Activated CD8-positive, alpha-beta memory T cell treated with anti-CD3 and anti-CD28 coated beads for 4 hours (primary cell): ENCODE results near the gene POLR3F.
A peak's percentile ranks its signal among the peaks of the same experiment; 100 is the strongest.
"Not testable (repeated sequence)": the region's sequence is repeated elsewhere in the genome, so short reads cannot be mapped to it uniquely, and the experiment has no call there.

Experiments
- DNase-seq, 2 donors: peaks; one replicate each; pipeline ENCODE4 v3.0.0-alpha.2; 2020; ENCODE audit warnings: low read depth in 2 of 2

Gene POLR3F

GRCh38 chr20:18506744-18507143, 39.6 kb downstream of the POLR3F start:
- DNase-seq = no peak

GRCh38 chr20:18507218-18508191, 40.3 kb downstream of the POLR3F start, which contains the start of gene SEC23B:
Gene SEC23B (plus strand): TSS chr20:18507940. CDS start chr20:18510836, 2,896 bp downstream.
- DNase-seq = peak; percentile 95 to 96

GRCh38 chr20:18511571-18511970, 44.4 kb downstream of the POLR3F start:
- DNase-seq = no peak

DNA sequence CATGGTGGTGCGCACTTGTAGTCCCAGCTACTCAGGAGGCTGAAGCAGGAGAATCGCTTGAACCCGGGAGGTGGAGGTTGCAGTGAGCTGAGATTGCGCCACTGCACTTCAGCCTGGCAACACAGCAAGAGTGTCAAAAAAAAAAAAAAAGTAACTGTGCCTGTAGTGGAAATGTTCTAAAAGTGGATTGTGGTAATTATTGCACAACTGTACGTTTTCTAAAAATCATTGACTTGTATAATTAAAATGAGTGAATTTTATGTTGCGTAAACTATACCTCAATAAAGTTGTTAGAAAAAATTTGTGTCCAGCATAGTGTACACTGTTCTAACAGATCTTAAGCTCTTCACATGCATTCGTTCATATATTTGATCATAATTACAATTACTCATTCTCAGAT, 46.0 kb downstream of the POLR3F start:
- no peak for DNase-seq

DNA sequence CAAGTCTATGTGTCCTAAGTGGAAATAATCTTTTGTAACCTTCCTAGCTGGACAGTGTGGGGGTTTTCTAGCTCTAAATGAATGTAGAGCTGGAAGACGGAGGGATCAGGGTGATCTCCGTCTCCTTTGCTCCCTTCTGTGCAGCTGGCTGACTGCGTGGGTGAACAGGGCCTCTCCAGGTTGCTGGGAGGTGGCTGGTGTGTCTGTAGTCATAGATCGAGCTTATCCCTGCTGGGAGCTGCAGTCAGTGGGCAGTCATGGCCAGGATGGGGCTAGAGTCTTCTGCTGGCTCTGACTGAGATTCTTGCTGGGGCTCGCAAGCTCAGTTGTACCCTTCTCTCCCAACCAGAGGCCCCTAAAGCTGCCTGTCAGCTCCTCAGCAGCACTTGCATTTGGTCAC, 46.9 kb downstream of the POLR3F start:
- no peak for DNase-seq

DNA sequence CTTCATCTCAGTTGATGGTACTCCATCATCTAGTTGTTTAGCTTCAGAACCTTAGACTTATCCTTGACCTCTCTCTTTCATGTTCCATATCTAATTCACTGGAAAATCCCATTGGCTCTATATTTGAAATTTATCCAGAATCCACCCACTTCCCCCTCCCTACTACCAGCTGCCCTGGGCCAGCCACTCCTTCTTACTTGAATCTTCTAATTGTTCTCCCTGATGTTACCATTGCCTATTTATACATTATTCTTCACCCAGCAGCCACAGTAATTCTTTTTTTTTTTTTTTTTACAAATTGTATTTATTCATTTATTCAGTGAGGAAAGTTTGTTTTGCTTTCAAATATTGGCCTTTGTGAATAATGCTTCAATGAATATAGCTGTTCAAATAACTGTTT, 48.8 kb downstream of the POLR3F start:
- DNase-seq = no peak

GRCh38 chr20:18522066-18522465, 54.9 kb downstream of the POLR3F start:
- DNase-seq = not testable (repeated sequence)

DNA sequence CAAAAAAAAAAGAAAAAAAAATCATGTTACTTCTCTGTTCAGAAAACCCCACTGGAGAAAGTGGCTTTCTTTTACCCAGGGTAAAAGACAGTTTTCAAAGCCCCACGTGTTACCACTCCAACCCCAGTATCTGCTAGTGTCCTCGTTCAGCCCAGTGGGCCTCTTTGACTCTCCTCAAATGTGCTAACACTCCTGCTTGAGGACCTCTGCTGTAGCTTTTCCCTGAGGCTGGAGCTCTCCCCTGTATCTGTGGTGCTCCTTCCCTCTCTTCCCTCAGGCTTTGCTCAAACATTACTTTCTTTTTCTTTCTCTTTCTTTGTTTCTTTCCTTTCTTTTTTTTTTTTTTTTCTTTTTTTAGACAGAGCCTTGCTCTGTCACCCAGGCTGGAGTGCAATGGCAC, 55.9 kb downstream of the POLR3F start:
- DNase-seq = no peak

GRCh38 chr20:18524646-18525045, 57.5 kb downstream of the POLR3F start:
- no peak for DNase-seq

DNA sequence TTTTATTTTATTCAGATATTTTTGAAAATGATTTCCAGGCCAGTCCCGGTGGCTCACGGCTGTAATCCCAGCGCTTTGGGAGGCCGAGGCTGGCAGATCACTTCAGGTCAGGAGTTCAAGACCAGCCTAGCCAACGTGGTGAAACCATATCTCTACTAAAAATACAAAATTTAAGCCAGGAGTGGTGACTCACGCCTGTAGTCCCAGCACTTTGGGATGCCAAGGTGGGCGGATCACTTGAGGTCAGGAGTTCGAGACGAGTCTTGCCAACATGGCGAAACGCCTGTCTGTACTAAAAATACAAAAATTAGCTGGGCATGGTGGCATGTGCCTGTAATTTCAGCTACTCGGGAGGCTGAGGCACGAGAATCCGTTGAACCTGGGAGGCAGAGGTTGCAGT, 59.6 kb downstream of the POLR3F start:
- DNase-seq = not testable (repeated sequence)

DNA sequence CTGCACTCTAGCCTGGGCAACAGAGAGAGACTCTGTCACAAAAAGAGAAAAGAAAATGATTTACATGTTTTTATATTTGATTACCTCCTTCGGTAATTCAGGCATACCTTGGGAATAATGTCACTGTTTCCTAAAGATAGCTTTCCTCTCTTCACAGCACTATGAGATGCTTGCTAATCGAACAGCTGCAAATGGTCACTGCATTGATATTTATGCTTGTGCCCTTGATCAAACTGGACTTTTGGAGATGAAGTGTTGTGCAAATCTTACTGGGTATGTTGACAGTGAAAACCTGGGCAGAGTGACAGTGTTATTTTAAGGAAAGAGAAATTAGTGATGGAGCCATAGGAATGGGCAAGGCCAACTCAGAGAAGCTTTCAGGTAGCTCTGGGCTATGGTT, 60.1 kb downstream of the POLR3F start:
- no peak for DNase-seq

GRCh38 chr20:18527836-18528235, 60.6 kb downstream of the POLR3F start:
- no peak for DNase-seq

GRCh38 chr20:18529041-18529440, 61.9 kb downstream of the POLR3F start:
- no peak for DNase-seq

DNA sequence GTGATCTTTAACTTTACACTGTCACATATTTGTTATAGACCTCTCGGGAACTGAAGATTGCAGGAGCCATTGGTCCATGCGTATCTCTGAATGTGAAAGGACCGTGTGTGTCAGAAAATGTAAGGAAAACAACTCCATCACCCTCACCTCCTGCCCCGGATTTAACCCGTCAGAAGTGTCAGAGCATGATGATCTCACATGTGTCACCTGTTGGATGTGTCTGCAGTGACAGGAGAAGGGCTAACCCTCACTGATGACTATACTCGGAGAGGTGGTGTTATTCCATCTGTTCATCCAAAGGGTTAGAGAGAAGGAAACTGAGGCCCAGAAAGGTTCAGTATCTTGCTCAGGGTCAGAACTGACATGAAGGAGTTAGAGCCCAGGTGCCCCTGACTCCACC, 65.4 kb downstream of the POLR3F start:
- DNase-seq = no peak

GRCh38 chr20:18533491-18533890, 66.3 kb downstream of the POLR3F start:
- DNase-seq = no peak

GRCh38 chr20:18533978-18534644, 66.9 kb downstream of the POLR3F start:
- DNase-seq = no peak
